ENCODE results near the gene AGAP1. TPM values are rescaled to one million over a fixed set of nuclear protein-coding genes. Genes with fewer than 3 reads are reported as not detected.
"Not testable (repeated sequence)": the region's sequence is repeated elsewhere in the genome, so short reads cannot be mapped to it uniquely, and the experiment has no call there.

AGAP1 gene
- total RNA-seq, 2 experiments from 2014 or later = 2.2 TPM

GRCh38 chr2:235940330-235940729 is 446.5 kb downstream of the AGAP1 start:
- no peaks in the 10 kb centered on the region for H3K9me3 Mint-ChIP-seq (ENCODE audit: low read depth)
- peaks cover 23% of the 10 kb centered on the region for H3K27me3 Mint-ChIP-seq
- ATAC-seq = no peak
- H3K4me1 Mint-ChIP-seq = no peaks in the 10 kb centered on the region
- ChIA-PET CTCF (no interaction called here), POLR2A (interaction anchor here (0.7 kb wide), 1 partner anchor 15 kb away, joined by 5 read pairs; no protein-coding TSS in a partner anchor)
- H3K36me3 Mint-ChIP-seq (ENCODE audit: low read depth) = no peaks in the 10 kb centered on the region
- H3K4me3 Mint-ChIP-seq = no peak overlapping the region
- intact Hi-C loops (cut with DNase I, micrococcal nuclease) = no loop called here
- H3K27ac Mint-ChIP-seq = no peak overlapping the region
- no peak for DNase-seq

GRCh38 chr2:235944591-235944990 is 450.7 kb downstream of the AGAP1 start:
- ATAC-seq = no peak
- intact Hi-C loops (cut with DNase I, micrococcal nuclease) = no loop called here
- Mint-ChIP-seq H3K36me3 (ENCODE audit: low read depth) (no peaks in the 10 kb centered on the region), H3K9me3 (ENCODE audit: low read depth) (no peaks in the 10 kb centered on the region), H3K4me1 (peaks cover 3% of the 10 kb centered on the region), H3K27me3 (peaks cover 30% of the 10 kb centered on the region), H3K4me3 (no peak overlapping the region), H3K27ac (no peak overlapping the region)
- no peak for DNase-seq
- ChIA-PET CTCF (no interaction called here), POLR2A (no interaction called here)

- ATAC-seq (no peak), DNase-seq (peak; percentile 21)
- Mint-ChIP-seq H3K27me3 (peaks cover 30% of the 10 kb centered on the region), H3K36me3 (ENCODE audit: low read depth) (no peaks in the 10 kb centered on the region), H3K4me3 (no peak overlapping the region), H3K9me3 (ENCODE audit: low read depth) (no peaks in the 10 kb centered on the region), H3K4me1 (peaks cover 3% of the 10 kb centered on the region), H3K27ac (no peak overlapping the region)
- ChIA-PET POLR2A (no interaction called here), CTCF (no interaction called here)
- intact Hi-C loops (cut with DNase I, micrococcal nuclease) = no loop called here
Observed at GRCh38 chr2:235945608-235946140, 451.8 kb downstream of the AGAP1 start.

- Mint-ChIP-seq H3K4me1 (peaks cover 9% of the 10 kb centered on the region), H3K36me3 (ENCODE audit: low read depth) (no peaks in the 10 kb centered on the region), H3K9me3 (ENCODE audit: low read depth) (no peaks in the 10 kb centered on the region), H3K27ac (no peak overlapping the region), H3K27me3 (peaks cover 34% of the 10 kb centered on the region), H3K4me3 (no peak overlapping the region)
- CTCF ChIA-PET = interaction anchor here (0.6 kb wide), 1 partner anchor 10 kb away, joined by 4 read pairs; no protein-coding TSS in a partner anchor
- intact Hi-C loops (cut with DNase I, micrococcal nuclease) = no loop called here
- POLR2A ChIA-PET = no interaction called here
- DNase-seq (no peak), ATAC-seq (no peak)
Observed at GRCh38 chr2:235946590-235946989, 452.7 kb downstream of the AGAP1 start.

- ATAC-seq; H3K9me3 Mint-ChIP-seq (ENCODE audit: low read depth); DNase-seq; intact Hi-C loops (cut with DNase I, micrococcal nuclease); H3K4me3 Mint-ChIP-seq; H3K36me3 Mint-ChIP-seq (ENCODE audit: low read depth); POLR2A ChIA-PET; H3K27ac Mint-ChIP-seq: not testable (repeated sequence)
- CTCF ChIA-PET = interaction anchor here (0.6 kb wide), 1 partner anchor 10 kb away, joined by 4 read pairs; no protein-coding TSS in a partner anchor
- Mint-ChIP-seq H3K27me3 (peaks cover 30% of the 10 kb centered on the region), H3K4me1 (peaks cover 13% of the 10 kb centered on the region)
Observed at GRCh38 chr2:235947055-235947454, 453.2 kb downstream of the AGAP1 start.

- no peaks in the 10 kb centered on the region for H3K9me3 Mint-ChIP-seq (ENCODE audit: low read depth)
- intact Hi-C loops (cut with DNase I, micrococcal nuclease) = no loop called here
- no peak overlapping the region for H3K27ac Mint-ChIP-seq
- CTCF ChIA-PET = interaction anchor here (0.7 kb wide), 1 partner anchor 20 kb away, joined by 5 read pairs; no protein-coding TSS in a partner anchor
- no peaks in the 10 kb centered on the region for H3K36me3 Mint-ChIP-seq (ENCODE audit: low read depth)
- POLR2A ChIA-PET = no interaction called here
- DNase-seq = no peak
- H3K4me3 Mint-ChIP-seq = no peak overlapping the region
- H3K27me3 Mint-ChIP-seq = peaks cover 31% of the 10 kb centered on the region
- peaks cover 22% of the 10 kb centered on the region for H3K4me1 Mint-ChIP-seq
- no peak for ATAC-seq
Observed at GRCh38 chr2:235949567-235950472, 456.0 kb downstream of the AGAP1 start.

GRCh38 chr2:235950473-235950809 is 456.6 kb downstream of the AGAP1 start:
- H3K27me3 Mint-ChIP-seq = peaks cover 31% of the 10 kb centered on the region
- no peak overlapping the region for H3K4me3 Mint-ChIP-seq
- ChIA-PET POLR2A (no interaction called here), CTCF (no interaction called here)
- DNase-seq (no peak), ATAC-seq (no peak)
- no peak overlapping the region for H3K27ac Mint-ChIP-seq
- no peaks in the 10 kb centered on the region for H3K9me3 Mint-ChIP-seq (ENCODE audit: low read depth)
- H3K4me1 Mint-ChIP-seq = peaks cover 22% of the 10 kb centered on the region
- intact Hi-C loops (cut with DNase I, micrococcal nuclease) = no loop called here
- no peaks in the 10 kb centered on the region for H3K36me3 Mint-ChIP-seq (ENCODE audit: low read depth)

- no peaks in the 10 kb centered on the region for H3K9me3 Mint-ChIP-seq (ENCODE audit: low read depth)
- POLR2A ChIA-PET = interaction anchor here (0.6 kb wide), 1 partner anchor 20 kb away, joined by 3 read pairs; no protein-coding TSS in a partner anchor
- ATAC-seq (no peak), DNase-seq (no peak)
- intact Hi-C loops (cut with DNase I, micrococcal nuclease) = no loop called here
- peaks cover 31% of the 10 kb centered on the region for H3K27me3 Mint-ChIP-seq
- no peaks in the 10 kb centered on the region for H3K36me3 Mint-ChIP-seq (ENCODE audit: low read depth)
- CTCF ChIA-PET = interaction anchor here (1.0 to 1.2 kb wide), 2 partner anchors 9 to 93 kb away, joined by 3 to 4 read pairs; no protein-coding TSS in a partner anchor
- no peak overlapping the region for H3K4me3 Mint-ChIP-seq
- peaks cover 19% of the 10 kb centered on the region for H3K4me1 Mint-ChIP-seq
- H3K27ac Mint-ChIP-seq = no peak overlapping the region
Observed at GRCh38 chr2:235951493-235951892, 457.6 kb downstream of the AGAP1 start.

GRCh38 chr2:235951982-235952381 is 458.1 kb downstream of the AGAP1 start:
- POLR2A ChIA-PET = no interaction called here
- H3K27me3 Mint-ChIP-seq = peaks cover 29% of the 10 kb centered on the region
- ATAC-seq (peak; percentile 91), DNase-seq (peak; percentile 65)
- no peaks in the 10 kb centered on the region for H3K36me3 Mint-ChIP-seq (ENCODE audit: low read depth)
- H3K4me3 Mint-ChIP-seq = no peak overlapping the region
- H3K27ac Mint-ChIP-seq = no peak overlapping the region
- H3K9me3 Mint-ChIP-seq (ENCODE audit: low read depth) = no peaks in the 10 kb centered on the region
- peaks cover 19% of the 10 kb centered on the region for H3K4me1 Mint-ChIP-seq
- CTCF ChIA-PET = interaction anchor here (0.6 to 1.2 kb wide), 3 partner anchors 9 to 92 kb away, joined by 3 to 4 read pairs (median 3); no protein-coding TSS in a partner anchor
- intact Hi-C loops (cut with DNase I, micrococcal nuclease) = no loop called here

- Mint-ChIP-seq H3K4me3 (no peak overlapping the region), H3K9me3 (ENCODE audit: low read depth) (no peaks in the 10 kb centered on the region), H3K27ac (no peak overlapping the region), H3K4me1 (peaks cover 19% of the 10 kb centered on the region), H3K36me3 (ENCODE audit: low read depth) (no peaks in the 10 kb centered on the region), H3K27me3 (peaks cover 24% of the 10 kb centered on the region)
- no peak for ATAC-seq
- CTCF ChIA-PET = no interaction called here
- POLR2A ChIA-PET = no interaction called here
- no peak for DNase-seq
- intact Hi-C loops (cut with DNase I, micrococcal nuclease) = no loop called here
Observed at GRCh38 chr2:235952714-235953113, 458.9 kb downstream of the AGAP1 start.

- intact Hi-C loops (cut with DNase I, micrococcal nuclease) = no loop called here
- Mint-ChIP-seq H3K27ac (no peak overlapping the region), H3K36me3 (ENCODE audit: low read depth) (no peaks in the 10 kb centered on the region), H3K27me3 (peaks cover 21% of the 10 kb centered on the region), H3K4me3 (no peak overlapping the region), H3K4me1 (peaks cover 19% of the 10 kb centered on the region), H3K9me3 (ENCODE audit: low read depth) (no peaks in the 10 kb centered on the region)
- ChIA-PET POLR2A (interaction anchor here (0.7 kb wide), 1 partner anchor 110 kb away, joined by 3 read pairs; no protein-coding TSS in a partner anchor), CTCF (interaction anchor here (0.6 to 1.1 kb wide), 3 partner anchors 18 to 1558 kb away, joined by 3 to 4 read pairs (median 3); no protein-coding TSS in a partner anchor)
- no peak for DNase-seq
- ATAC-seq = no peak
Observed at GRCh38 chr2:235954281-235954680, 460.4 kb downstream of the AGAP1 start.
